GM12878 (cell line): ENCODE measurements around the gene DPF3. TPM values are rescaled to one million over a fixed set of nuclear protein-coding genes. Genes with fewer than 3 reads are reported as not detected.

ENCODE experiments used
- ASH2L ChIP-seq: fragments of 300-600, 200-600 bp; sonication (generic); IDR thresholded peaks from 2 replicates; pipeline ENCODE4 v1.6.1; 2017; ENCODE audit warnings: low read depth, mild to moderate bottlenecking, borderline replicate concordance
- E4F1 ChIP-seq: fragments of 450-650 bp; IDR thresholded peaks from 2 replicates; pipeline ENCODE4 v1.6.1; 2018; ENCODE audit warnings: borderline replicate concordance, mild to moderate bottlenecking; ENCODE audit not compliant: partially characterized antibody
- ESRRA ChIP-seq: IDR thresholded peaks from 2 replicates; pipeline ENCODE4 v1.6.1; 2012; ENCODE audit warnings: mild to moderate bottlenecking, low read length, improper control_type of control experiment
- ETV6 ChIP-seq, 2 experiments: fragments of 450-650 bp in 1 of 2; IDR thresholded peaks in 1 of 2; conservative IDR thresholded peaks in 1 of 2; 2 replicates each; pipeline ENCODE4 v1.6.1; 2014; ENCODE audit warnings: antibody characterized with exemption in 1 of 2, borderline replicate concordance in 1 of 2, low read depth in 1 of 2, mild to moderate bottlenecking in 1 of 2, moderate library complexity in 1 of 2
- HDGF ChIP-seq: fragments of 450-650 bp; IDR thresholded peaks from 2 replicates; pipeline ENCODE4 v1.6.1; 2016; ENCODE audit warnings: antibody characterized with exemption
- IRF3 ChIP-seq: fragments of 450-650 bp; IDR thresholded peaks from 2 replicates; pipeline ENCODE4 v1.6.1; 2014; ENCODE audit warnings: mild to moderate bottlenecking
- IRF5 ChIP-seq: fragments of 450-650 bp; IDR thresholded peaks from 2 replicates; pipeline ENCODE4 v1.6.1; 2017; ENCODE audit warnings: borderline replicate concordance
- KLF5 ChIP-seq: fragments of 450-650 bp; IDR thresholded peaks from 2 replicates; pipeline ENCODE4 v1.6.1; 2014; ENCODE audit warnings: mild to moderate bottlenecking; ENCODE audit not compliant: partially characterized antibody
- LARP7 ChIP-seq: fragments of 450-650 bp; IDR thresholded peaks from 2 replicates; pipeline ENCODE4 v1.6.1; 2017; ENCODE audit warnings: mild to moderate bottlenecking
- NBN ChIP-seq: fragments of 450-650 bp; IDR thresholded peaks from 2 replicates; pipeline ENCODE4 v1.6.1; 2016
- NFIC ChIP-seq: IDR thresholded peaks from 2 replicates; pipeline ENCODE4 v1.6.1; 2012; ENCODE audit warnings: low read depth, mild to moderate bottlenecking, inconsistent platforms, low read length, moderate library complexity
- NR2F1 ChIP-seq: fragments of 450-650 bp; conservative IDR thresholded peaks from 2 replicates; pipeline ENCODE4 v1.6.1; 2017; ENCODE audit warnings: mild to moderate bottlenecking
- POLR2A ChIP-seq: IDR thresholded peaks from 2 replicates; pipeline ENCODE4 v1.6.1; 2011; ENCODE audit warnings: low read depth, mild to moderate bottlenecking, low read length
- POLR2AphosphoS5 ChIP-seq: IDR thresholded peaks from 2 replicates; pipeline ENCODE4 v1.6.1; 2011; ENCODE audit warnings: mild to moderate bottlenecking, low read length, inconsistent platforms
- RAD21 ChIP-seq: IDR thresholded peaks from 2 replicates; pipeline ENCODE4 v1.6.1; 2011; ENCODE audit warnings: mild to moderate bottlenecking, low read depth, low read length, moderate library complexity; ENCODE audit not compliant: insufficient read depth
- RAD51 ChIP-seq: fragments of 450-650 bp; IDR thresholded peaks from 2 replicates; pipeline ENCODE4 v1.6.1; 2016; ENCODE audit warnings: moderate library complexity, mild to moderate bottlenecking, inconsistent platforms
- SIX5 ChIP-seq: IDR thresholded peaks from 2 replicates; pipeline ENCODE4 v1.6.1; 2011; ENCODE audit warnings: mild to moderate bottlenecking, low read depth, low read length, moderate library complexity; ENCODE audit not compliant: severe bottlenecking
- SMARCA5 ChIP-seq: fragments of 450-650 bp; IDR thresholded peaks from 2 replicates; pipeline ENCODE4 v1.6.1; 2017; ENCODE audit warnings: mild to moderate bottlenecking
- STAT1 ChIP-seq: fragments of 450-650 bp; conservative IDR thresholded peaks from 2 replicates; pipeline ENCODE4 v1.6.1; 2014; ENCODE audit warnings: antibody characterized with exemption, mild to moderate bottlenecking
- TCF12 ChIP-seq: IDR thresholded peaks from 2 replicates; pipeline ENCODE4 v1.6.1; 2011; ENCODE audit warnings: low read depth, mild to moderate bottlenecking, low read length
- YBX1 ChIP-seq: fragments of 450-650 bp; IDR thresholded peaks from 2 replicates; pipeline ENCODE4 v1.6.1; 2016; ENCODE audit warnings: antibody characterized with exemption
- ZBTB11 ChIP-seq: fragments of 450-650 bp; formaldehyde crosslinking; IDR thresholded peaks from 2 replicates; pipeline ENCODE4 v1.5.0; 2022; ENCODE audit warnings: mild to moderate bottlenecking, missing genetic modification characterization
- ZNF207 ChIP-seq: fragments of 450-650 bp; IDR thresholded peaks from 2 replicates; pipeline ENCODE4 v1.6.1; 2014; ENCODE audit warnings: antibody characterized with exemption, mild to moderate bottlenecking, borderline replicate concordance
- ZNF24 ChIP-seq: fragments of 450-650 bp; IDR thresholded peaks from 2 replicates; pipeline ENCODE4 v1.6.1; 2017; ENCODE audit warnings: antibody characterized with exemption, mild to moderate bottlenecking
- polyA plus RNA-seq, 11 experiments: library from polyadenylated mRNA; depleted of rRNA in 4 of 11; unstranded in 6 of 11; stranded (reverse) in 5 of 11; fragments of >200 nt; fragmentation: Nextera tagmentation in 4 of 11; fragmentation: Illumina TruSeq in 1 of 11; extraction: Ambion mirVana in 4 of 11; extraction: Trizol in 1 of 11; gene quantifications; 1 replicate in 1 of 11; 2 replicates in 10 of 11; pipeline versions ENCODE4 v1.2.1 to v1.2.3, GENCODE V29; 2011 to 2016; ENCODE audit warnings: inconsistent platforms in 2 of 11, missing spikeins in 2 of 11, low read depth in 1 of 11
- total RNA-seq, 4 experiments: library from RNA; depleted of rRNA in 3 of 4; stranded (reverse); fragments of >200 nt in 3 of 4; fragmentation: Illumina TruSeq in 1 of 4; extraction: Trizol in 1 of 4; gene quantifications; 2 replicates each; pipeline versions ENCODE4 v1.2.1 to v1.2.3, GENCODE V29; 2013 to 2021

Gene DPF3
- total and polyA plus RNA-seq, 10 of the 15 experiments (the other 5 are each of a cell fraction or from before 2014, with no cell fraction given) = 0.69 to 8.0 (median 2.2) TPM

GRCh38 chr14:72926292-72927028 lies 32.6 kb upstream of the DPF3 start, which contains the start of gene DCAF4 (continued):
- TF ChIP-seq ZBTB11 (no peak), ZNF207 (no peak), ETV6 (conservative IDR thresholded peaks at IDR 0.05 in 1 of 2, IDR thresholded peaks at IDR 0.05 in 1 of 2; ENCODE audit: borderline replicate concordance in 1 of 2, low read depth in 1 of 2) (no peak), YBX1 (no peak), RAD51 (no peak), NFIC (no peak), POLR2A (peak; percentile 73), KLF5 (no peak), LARP7 (peak; percentile 72), ASH2L (no peak), ZNF24 (no peak), NBN (0 out of 2 replicates have a peak, but pooled peaks have one; percentile 16), TCF12 (0 out of 2 replicates have a peak, but pooled peaks have one; percentile 37), RAD21 (no peak), STAT1 (no peak), ESRRA (no peak), NR2F1 (0 out of 2 replicates have a peak, but pooled peaks have one; percentile 38), IRF3 (peak; percentile 82), HDGF (peak; percentile 55; the same call in 1 of the 2 replicates), POLR2AphosphoS5 (peak; percentile 63; the same call in 1 of the 2 replicates), IRF5 (no peak), E4F1 (peak; percentile 85), SMARCA5 (no peak), SIX5 (peak; percentile 18)
